Measurements from ENCODE around the gene TMED10. TPM values are rescaled to one million over a fixed set of nuclear protein-coding genes. Genes with fewer than 3 reads are reported as not detected.

Gene TMED10
- total RNA-seq, 6 experiments from 2014 or later, result 370 to 494 (median 430) TPM

GRCh38 chr14:75201087-75201486, 24.7 kb upstream of the TMED10 start:
- Mint-ChIP-seq H3K36me3 (ENCODE audit: low read depth) (no peaks in the 10 kb centered on the region), H3K4me3 (no peak overlapping the region), H3K4me1 (ENCODE audit: low read depth) (peaks cover 53% of the 10 kb centered on the region), H3K27me3 (ENCODE audit: insufficient read depth) (peaks cover 1% of the 10 kb centered on the region; the same call in 1 of the 2 replicates), H3K27ac (no peak overlapping the region), H3K9me3 (no peaks in the 10 kb centered on the region)
- TF ChIP-seq CTCF (IDR thresholded peaks at IDR 0.05), result no peak
- DNase-seq, result no peak

GRCh38 chr14:75200451-75200850, 24.0 kb upstream of the TMED10 start:
- Mint-ChIP-seq H3K36me3 (ENCODE audit: low read depth) (no peaks in the 10 kb centered on the region), H3K27ac (no peak overlapping the region), H3K27me3 (ENCODE audit: insufficient read depth) (peaks cover 1% of the 10 kb centered on the region; the same call in 1 of the 2 replicates), H3K4me3 (no peak overlapping the region), H3K9me3 (no peaks in the 10 kb centered on the region), H3K4me1 (ENCODE audit: low read depth) (peaks cover 47% of the 10 kb centered on the region)
- TF ChIP-seq CTCF (IDR thresholded peaks at IDR 0.05), result no peak
- no peak for DNase-seq

GRCh38 chr14:75198291-75198933, 22.0 kb upstream of the TMED10 start:
- Mint-ChIP-seq H3K4me3 (no peak overlapping the region), H3K4me1 (ENCODE audit: low read depth) (peaks cover 27% of the 10 kb centered on the region), H3K9me3 (no peaks in the 10 kb centered on the region), H3K27ac (no peak overlapping the region), H3K36me3 (ENCODE audit: low read depth) (no peaks in the 10 kb centered on the region), H3K27me3 (ENCODE audit: insufficient read depth) (peaks cover 1% of the 10 kb centered on the region; the same call in 1 of the 2 replicates)
- DNase-seq, result no peak
- TF ChIP-seq CTCF (IDR thresholded peaks at IDR 0.05), result no peak

- H3K4me1 Mint-ChIP-seq (ENCODE audit: low read depth), result peaks cover 26% of the 10 kb centered on the region
Observed at GRCh38 chr14:75197338-75197737, 20.9 kb upstream of the TMED10 start.

GRCh38 chr14:75196468-75196867, 20.1 kb upstream of the TMED10 start:
- no peak overlapping the region for H3K4me3 Mint-ChIP-seq
- peaks cover 26% of the 10 kb centered on the region for H3K4me1 Mint-ChIP-seq (ENCODE audit: low read depth)
- H3K27me3 Mint-ChIP-seq (ENCODE audit: insufficient read depth), result no peaks in the 10 kb centered on the region; the same call in 1 of the 2 replicates
- H3K36me3 Mint-ChIP-seq (ENCODE audit: low read depth), result no peaks in the 10 kb centered on the region
- H3K9me3 Mint-ChIP-seq, result no peaks in the 10 kb centered on the region
- H3K27ac Mint-ChIP-seq, result no peak overlapping the region
- no peak for DNase-seq
- TF ChIP-seq CTCF (IDR thresholded peaks at IDR 0.05), result no peak

More at GRCh38 chr14:75197338-75197737, 20.9 kb upstream of the TMED10 start:
- Mint-ChIP-seq H3K36me3 (ENCODE audit: low read depth) (no peaks in the 10 kb centered on the region), H3K27me3 (ENCODE audit: insufficient read depth) (no peaks in the 10 kb centered on the region; the same call in 1 of the 2 replicates), H3K4me3 (no peak overlapping the region), H3K27ac (no peak overlapping the region), H3K9me3 (no peaks in the 10 kb centered on the region)
- DNase-seq, result no peak
- no peak for TF ChIP-seq CTCF (IDR thresholded peaks at IDR 0.05)
